K562 (cell line): ENCODE results near the gene CCDC85A. TPM values are rescaled to one million over a fixed set of nuclear protein-coding genes. Genes with fewer than 3 reads are reported as not detected.
"Not testable (repeated sequence)": the region's sequence is repeated elsewhere in the genome, so short reads cannot be mapped to it uniquely, and the experiment has no call there.

Source experiments
- DPF2 ChIP-seq: fragments of 450-650 bp; IDR thresholded peaks from 2 replicates; pipeline ENCODE4 v1.6.1; 2016
- EGR1 ChIP-seq: fragments of 450-650 bp; conservative IDR thresholded peaks from 2 replicates; pipeline ENCODE4 v1.6.1; 2017; ENCODE audit warnings: mild to moderate bottlenecking
- EP300 ChIP-seq: IDR thresholded peaks from 2 replicates; pipeline ENCODE4 v1.6.1; 2012; ENCODE audit warnings: low read length, improper control_type of control experiment
- FOXA3 ChIP-seq, 2 experiments: fragments of 450-650 bp in 1 of 2; sonication (generic) in 1 of 2; formaldehyde crosslinking; IDR thresholded peaks in 1 of 2; conservative IDR thresholded peaks in 1 of 2; 2 replicates each; pipeline versions ENCODE4 v1.4.0 to v1.8.0; 2020 to 2022; ENCODE audit warnings: mild to moderate bottlenecking in 2 of 2, missing genetic modification reagents in 1 of 2
- FOXK2 ChIP-seq, 2 experiments: fragments of 450-650 bp; IDR thresholded peaks in 1 of 2; conservative IDR thresholded peaks in 1 of 2; 2 replicates each; pipeline ENCODE4 v1.6.1; 2016; ENCODE audit warnings: low read depth in 2 of 2, mild to moderate bottlenecking in 1 of 2
- MYC ChIP-seq, 2 experiments: fragments of 250-450 bp in 1 of 2; sonication (Bioruptor Pico) in 1 of 2; IDR thresholded peaks; 2 replicates each; pipeline versions ENCODE4 v1.5.1 to v1.6.1; 2012 to 2021; ENCODE audit warnings: low read depth in 2 of 2, borderline replicate concordance in 1 of 2, improper control_type of control experiment in 1 of 2, low read length in 1 of 2, mild to moderate bottlenecking in 1 of 2, moderate library complexity in 1 of 2
- NCOR1 ChIP-seq: fragments of 450-650 bp; IDR thresholded peaks from 2 replicates; pipeline ENCODE4 v1.6.1; 2016; ENCODE audit warnings: mild to moderate bottlenecking, moderate library complexity
- POLR2A ChIP-seq: fragments of 450-650 bp; conservative IDR thresholded peaks from 2 replicates; pipeline ENCODE4 v1.6.1; 2016
- RBFOX2 ChIP-seq: fragments of 200-400 bp; formaldehyde crosslinking; IDR thresholded peaks from 2 replicates; pipeline ENCODE4 v1.6.1; 2017; ENCODE audit warnings: low read depth, mild to moderate bottlenecking, low read length, moderate library complexity
- RCOR1 ChIP-seq, 2 experiments: IDR thresholded peaks; 2 replicates each; pipeline ENCODE4 v1.6.1; 2012; ENCODE audit warnings: low read depth in 2 of 2, low read length in 2 of 2, borderline replicate concordance in 1 of 2, improper control_type of control experiment in 1 of 2
- ZBTB7A ChIP-seq: IDR thresholded peaks from 2 replicates; pipeline ENCODE4 v1.6.1; 2011; ENCODE audit warnings: low read depth, mild to moderate bottlenecking, low read length, moderate library complexity, borderline replicate concordance; ENCODE audit not compliant: control insufficient read depth
- ZNF639 ChIP-seq, 2 experiments: fragments of 200-800 bp in 1 of 2; sonication (Bioruptor generic) in 1 of 2; sonication (generic) in 1 of 2; formaldehyde crosslinking in 1 of 2; IDR thresholded peaks in 1 of 2; conservative IDR thresholded peaks in 1 of 2; 2 replicates each; pipeline versions ENCODE4 v1.5.0 to v1.6.1; 2016 to 2020; ENCODE audit warnings: missing compliant biosample characterization in 1 of 2, missing genetic modification characterization in 1 of 2, missing genetic modification reagents in 1 of 2
- ZNF766 ChIP-seq: fragments of 200-800 bp; sonication (Bioruptor generic); conservative IDR thresholded peaks from 2 replicates; pipeline ENCODE4 v1.6.1; 2016; ENCODE audit warnings: missing genetic modification characterization, missing compliant biosample characterization
- polyA plus RNA-seq, 8 experiments: library from polyadenylated mRNA; depleted of rRNA in 4 of 8; stranded (reverse) in 5 of 8; unstranded in 3 of 8; fragments of >200 nt; fragmentation: Nextera tagmentation in 2 of 8; fragmentation: Illumina TruSeq in 1 of 8; extraction: Ambion mirVana in 2 of 8; extraction: Trizol in 1 of 8; gene quantifications; 2 replicates each; pipeline versions ENCODE4 v1.2.1 to v1.2.3, GENCODE V29; 2011 to 2014; ENCODE audit warnings: inconsistent platforms in 1 of 8, missing spikeins in 1 of 8
- total RNA-seq, 7 experiments: library from RNA; depleted of rRNA in 6 of 7; stranded (reverse); fragments of >200 nt in 6 of 7; fragmentation: Illumina TruSeq in 2 of 7; extraction: Trizol in 2 of 7; gene quantifications; 2 replicates each; pipeline versions ENCODE4 v1.2.1 to v1.2.3, GENCODE V29; 2011 to 2021; ENCODE audit warnings: low replicate concordance in 1 of 7
- TF ChIP-seq, protein P1 (sequence below), 2 experiments: IDR thresholded peaks; 2 replicates each; pipeline ENCODE4 v1.6.1; 2011; ENCODE audit warnings: borderline replicate concordance in 1 of 2, control low read depth in 1 of 2, low read depth in 1 of 2, low read length in 1 of 2, mild to moderate bottlenecking in 1 of 2, mixed read lengths in 1 of 2, moderate library complexity in 1 of 2; ENCODE audit not compliant: insufficient read depth in 1 of 2, insufficient read length in 1 of 2, poor library complexity in 1 of 2, severe bottlenecking in 1 of 2; ENCODE audit errors: extremely low read depth in 1 of 2

CCDC85A gene
- total and polyA plus RNA-seq, 9 of the 15 experiments (the other 6 are each of a cell fraction or from before 2014, with no cell fraction given) = 0.03 to 0.14 (median 0.10) TPM; not detected in 5

DNA sequence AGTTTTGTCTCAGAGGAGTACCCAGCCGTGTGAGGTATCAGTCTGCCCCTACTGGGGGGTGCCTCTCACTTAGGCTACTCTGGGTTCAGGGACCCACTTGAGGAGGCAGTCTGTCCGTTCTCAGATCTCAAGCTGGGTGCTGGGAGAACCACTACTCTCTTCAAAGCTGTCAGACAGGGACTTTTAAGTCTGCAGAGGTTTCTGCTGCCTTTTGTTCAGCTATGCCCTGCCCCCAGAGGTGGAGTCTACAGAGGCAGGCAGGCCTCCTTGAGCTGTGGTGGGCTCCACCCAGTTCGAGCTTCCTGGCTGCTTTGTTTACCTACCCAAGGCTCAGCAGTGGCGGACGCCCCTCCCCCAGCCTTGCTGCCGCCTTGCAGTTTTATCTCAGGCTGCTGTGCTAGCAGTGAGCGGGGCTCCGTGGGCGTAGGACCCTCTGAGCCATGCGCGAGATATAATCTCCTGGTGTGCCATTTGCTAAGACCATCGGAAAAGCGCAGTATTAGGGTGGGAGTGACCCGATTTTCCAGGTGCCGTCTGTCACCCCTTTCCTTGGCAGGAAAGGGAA lies 41.2 kb upstream of the CCDC85A start (continued):
- TF ChIP-seq MYC (IDR thresholded peaks at IDR 0.05; ENCODE audit: low read depth, low read length) = peak; percentile 28; the same call in 1 of the 2 replicates
- TF ChIP-seq MYC (CRISPR knock-in tag; IDR thresholded peaks at IDR 0.05; ENCODE audit: borderline replicate concordance, low read depth) = not testable (repeated sequence)
- TF ChIP-seq ZBTB7A = peak; percentile 79
- TF ChIP-seq FOXA3 (CRISPR knock-in tag; conservative IDR thresholded peaks at IDR 0.05 in 1 of 2, IDR thresholded peaks at IDR 0.05 in 1 of 2) = peak; percentile 93
- TF ChIP-seq, protein P1, sequence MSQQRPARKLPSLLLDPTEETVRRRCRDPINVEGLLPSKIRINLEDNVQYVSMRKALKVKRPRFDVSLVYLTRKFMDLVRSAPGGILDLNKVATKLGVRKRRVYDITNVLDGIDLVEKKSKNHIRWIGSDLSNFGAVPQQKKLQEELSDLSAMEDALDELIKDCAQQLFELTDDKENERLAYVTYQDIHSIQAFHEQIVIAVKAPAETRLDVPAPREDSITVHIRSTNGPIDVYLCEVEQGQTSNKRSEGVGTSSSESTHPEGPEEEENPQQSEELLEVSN (IDR thresholded peaks at IDR 0.05; ENCODE audit: borderline replicate concordance in 1 of 2, extremely low read depth in 1 of 2, insufficient read depth in 1 of 2, insufficient read length in 1 of 2, low read depth in 1 of 2, low read length in 1 of 2, poor library complexity in 1 of 2, severe bottlenecking in 1 of 2) = peak in 1 of 2 experiments; percentile 24
- peak; percentile 70 for TF ChIP-seq EGR1
- TF ChIP-seq POLR2A = peak; percentile 55
- peak; percentile 87 to 88 for TF ChIP-seq FOXK2 (conservative IDR thresholded peaks at IDR 0.05 in 1 of 2, IDR thresholded peaks at IDR 0.05 in 1 of 2; ENCODE audit: low read depth in 2 of 2)
- peak; percentile 97 for TF ChIP-seq ZNF766 (CRISPR knock-in tag)
- peak; percentile 34; the same call in 1 of the 2 replicates for TF ChIP-seq NCOR1
- peak; percentile 68 for TF ChIP-seq RBFOX2
- TF ChIP-seq RCOR1 (IDR thresholded peaks at IDR 0.05; ENCODE audit: borderline replicate concordance in 1 of 2, low read depth in 2 of 2, low read length in 2 of 2) = 0 out of 4 replicates have a peak, but pooled peaks of 1 of the 2 experiments have one; percentile 10
- TF ChIP-seq ZNF639 (CRISPR knock-in tag; conservative IDR thresholded peaks at IDR 0.05 in 1 of 2, IDR thresholded peaks at IDR 0.05 in 1 of 2) = 0 out of 4 replicates have a peak, but pooled peaks of 1 of the 2 experiments have one; percentile 11
- peak; percentile 22; the same call in 1 of the 2 replicates for TF ChIP-seq EP300
- peak; percentile 44; the same call in 1 of the 2 replicates for TF ChIP-seq DPF2
